GM19238 (cell line): Measurements from ENCODE around the gene MDGA2.

Experiments used
- DNase-seq: peaks from one replicate; pipeline ENCODE4 v3.0.0; 2011; ENCODE audit warnings: low spot score; ENCODE audit not compliant: insufficient read length

Gene MDGA2

DNA sequence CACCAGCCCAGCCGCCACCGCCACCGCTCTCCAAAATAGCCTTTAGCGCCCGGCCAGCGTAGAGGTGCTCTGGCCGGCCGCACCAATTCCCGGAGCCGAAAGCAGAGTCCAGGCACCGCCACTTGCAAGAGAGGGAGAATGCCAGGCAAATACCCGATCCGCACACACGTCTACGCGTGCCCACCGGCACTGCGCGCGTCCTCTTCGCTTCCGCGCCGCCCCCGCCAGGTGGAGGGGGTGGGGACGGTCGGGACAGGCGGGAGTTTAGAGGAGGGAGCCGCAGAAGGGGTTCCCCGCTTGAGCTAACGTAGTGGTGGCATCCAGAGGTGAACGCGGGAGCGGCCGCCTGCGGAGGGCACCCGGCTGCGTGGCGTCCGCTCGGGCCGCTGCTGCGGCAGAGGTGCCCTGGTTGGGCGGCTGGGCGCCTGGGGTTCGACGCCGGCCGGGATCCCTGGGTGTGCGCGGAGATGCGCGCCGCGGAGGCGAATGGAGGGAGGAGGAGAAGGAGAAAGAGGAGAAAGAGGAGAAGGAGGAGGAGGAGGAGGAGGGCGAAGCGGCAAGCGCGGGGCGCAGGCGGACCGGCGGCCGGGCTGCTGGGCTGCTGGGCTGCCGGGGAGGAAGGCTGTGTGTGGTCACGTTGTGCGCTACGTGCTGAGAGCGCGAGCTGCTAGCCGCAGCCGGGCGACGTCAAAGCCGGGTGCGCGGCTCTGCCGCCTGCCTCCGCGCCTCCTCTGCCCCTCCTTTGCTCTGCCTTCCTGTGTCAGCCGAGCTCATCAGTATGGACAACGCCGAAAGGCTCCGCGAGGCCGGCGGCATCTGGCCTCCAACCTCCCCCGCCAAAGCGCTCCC lies at the start of gene MDGA2:
TSS of gene MDGA2 (minus strand) at position 140 of the 849 bp plus-strand sequence.
- no peak for DNase-seq

DNA sequence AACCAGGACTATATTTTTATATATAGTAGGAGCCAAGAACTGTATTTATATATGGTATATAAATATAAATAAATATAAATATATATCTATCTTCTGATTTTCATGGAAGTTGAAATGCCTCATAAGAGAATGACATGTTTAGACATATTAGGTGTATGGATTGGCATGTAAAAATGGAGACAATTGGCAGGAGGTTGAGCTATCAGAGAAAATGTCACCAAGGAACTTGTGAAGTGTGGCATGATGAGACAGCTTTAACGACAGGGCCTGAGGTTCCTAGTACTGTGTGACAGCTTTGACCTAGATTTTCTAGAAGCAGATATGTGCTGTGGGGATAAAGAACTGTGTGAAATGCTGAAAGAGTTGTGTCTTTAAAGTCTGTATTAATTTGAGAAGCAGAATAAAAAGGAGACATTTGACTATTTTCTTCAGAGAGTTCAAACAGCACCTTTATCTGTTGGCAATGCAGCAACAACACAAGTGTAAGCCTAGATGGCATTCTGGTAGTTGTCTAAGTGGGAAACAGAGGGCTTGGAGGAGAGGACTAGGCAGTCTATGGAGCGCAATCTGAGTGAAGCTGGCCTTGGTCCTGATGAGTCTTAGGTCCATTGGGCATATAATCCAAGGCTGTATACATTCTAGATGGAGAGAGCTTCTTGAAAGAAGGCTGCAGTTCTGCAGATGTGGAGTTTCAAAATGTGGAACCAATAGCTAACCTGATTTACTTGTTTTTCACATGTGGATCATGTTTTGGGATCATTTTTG lies 47.7 kb upstream of the MDGA2 start:
- DNase-seq: no peak

DNA sequence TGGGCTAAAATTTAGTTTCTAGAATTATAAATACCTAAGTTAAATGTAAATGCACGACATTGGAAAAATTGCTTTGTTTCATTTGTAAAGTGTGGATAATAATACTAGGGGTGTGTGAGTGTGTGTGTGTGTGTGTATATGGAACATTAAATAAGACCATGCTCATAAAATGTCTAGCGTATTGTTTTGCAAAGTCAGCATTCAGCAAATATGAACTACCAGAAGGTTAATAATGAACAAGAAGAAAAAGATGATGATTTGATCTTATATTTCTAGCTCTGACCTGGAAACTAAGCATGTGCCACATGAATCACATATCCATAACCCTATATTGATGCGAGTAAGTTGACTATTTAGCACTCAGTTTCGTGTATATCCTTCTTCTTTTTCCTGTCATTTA lies 44.9 kb upstream of the MDGA2 start:
- DNase-seq: no peak

DNA sequence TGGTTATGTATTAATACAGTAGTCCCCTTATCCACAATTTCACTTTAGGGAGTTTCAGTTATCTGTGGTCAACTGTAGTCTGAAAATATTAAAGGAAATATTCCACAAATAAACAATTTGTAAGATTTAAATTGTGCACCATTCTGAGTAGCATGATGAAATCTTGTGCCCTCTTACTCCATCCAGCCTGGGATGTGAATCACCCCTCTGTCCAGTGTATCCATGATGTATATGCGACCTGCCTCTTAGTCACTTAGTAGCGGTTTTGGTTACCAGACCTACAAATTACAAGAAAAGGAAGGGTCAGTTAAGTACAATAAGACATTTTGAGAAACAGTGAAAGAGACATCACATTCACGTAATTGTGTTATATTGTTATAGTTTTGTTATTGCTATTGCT lies 39.9 kb upstream of the MDGA2 start:
- no peak for DNase-seq

DNA sequence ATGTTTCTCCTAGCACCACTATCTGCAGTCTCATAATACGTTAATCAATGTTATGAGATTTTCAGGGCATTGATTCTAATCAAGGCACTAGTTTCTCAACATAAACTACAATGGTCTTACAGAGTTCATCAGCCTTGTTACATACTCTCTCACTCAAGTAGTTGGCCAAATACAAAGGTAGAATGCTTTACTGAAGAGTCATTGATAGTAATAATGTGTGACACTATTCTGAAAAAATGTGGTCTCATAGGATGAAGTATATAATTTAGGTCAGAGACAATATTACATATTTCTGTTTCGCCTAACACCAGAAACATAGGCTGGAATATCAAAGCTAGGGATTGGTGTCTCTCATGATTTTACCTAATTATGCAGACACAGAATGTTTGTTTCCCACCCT lies 35.2 kb upstream of the MDGA2 start:
- DNase-seq: no peak

DNA sequence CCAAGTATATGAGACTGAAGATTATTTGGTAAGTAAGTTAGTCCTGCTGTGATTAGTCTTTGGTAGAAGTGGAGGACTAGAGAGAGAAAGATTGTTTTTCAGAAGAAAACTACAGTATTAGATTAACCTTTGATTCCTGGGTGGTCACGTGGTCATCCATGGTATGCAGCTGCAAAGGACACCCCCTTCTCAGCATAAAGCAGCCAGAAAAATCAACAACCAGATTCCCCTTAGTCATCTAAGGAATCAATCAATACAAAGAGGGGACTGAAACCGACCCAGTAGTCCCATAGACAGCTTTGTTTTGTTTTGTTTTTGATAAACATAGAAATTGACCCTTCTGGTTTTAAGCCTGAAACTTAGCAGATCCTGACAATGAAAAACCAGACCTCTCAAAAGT lies 30.3 kb upstream of the MDGA2 start:
- no peak for DNase-seq

DNA sequence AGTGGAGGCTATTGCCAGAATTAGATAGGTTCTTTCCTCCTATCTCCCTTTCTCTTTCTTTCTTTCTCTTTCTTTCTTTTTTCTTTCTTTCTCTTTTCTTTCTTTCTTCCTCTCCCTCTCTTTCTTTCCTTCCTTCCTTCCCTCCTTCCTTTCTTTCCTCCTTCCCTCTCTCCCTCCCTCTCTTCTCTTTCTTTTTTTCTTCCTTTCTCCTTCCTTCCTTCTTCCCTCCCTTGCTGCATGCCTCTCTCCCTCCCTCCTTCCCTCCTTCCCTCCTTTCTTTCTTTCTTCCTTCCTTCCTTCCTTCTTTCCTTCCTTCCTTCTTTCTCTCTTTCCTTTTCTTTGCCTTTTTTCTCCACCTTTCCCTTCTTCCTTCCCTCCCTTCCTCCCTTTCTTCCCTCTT lies 16.4 kb upstream of the MDGA2 start:
- no peak for DNase-seq

DNA sequence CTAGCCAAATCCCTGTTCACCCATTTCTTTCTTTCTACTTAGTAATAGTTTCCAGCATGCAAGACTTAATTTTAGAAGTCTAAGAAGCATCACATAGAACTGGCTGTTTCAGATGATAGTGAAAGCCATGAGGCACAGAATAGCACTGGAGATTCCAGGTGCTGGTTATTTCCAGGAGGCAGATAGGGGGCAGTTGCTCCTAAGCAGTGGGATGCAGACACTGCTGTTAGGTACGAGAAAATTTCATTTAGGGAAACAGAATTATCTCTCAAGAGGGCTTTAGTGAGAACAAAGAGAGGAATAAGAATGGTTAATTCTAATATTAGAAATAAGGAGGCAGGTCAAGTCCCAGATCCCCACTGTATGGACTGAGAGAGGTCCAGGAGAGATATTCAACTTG lies 3.6 kb upstream of the MDGA2 start:
- no peak for DNase-seq

DNA sequence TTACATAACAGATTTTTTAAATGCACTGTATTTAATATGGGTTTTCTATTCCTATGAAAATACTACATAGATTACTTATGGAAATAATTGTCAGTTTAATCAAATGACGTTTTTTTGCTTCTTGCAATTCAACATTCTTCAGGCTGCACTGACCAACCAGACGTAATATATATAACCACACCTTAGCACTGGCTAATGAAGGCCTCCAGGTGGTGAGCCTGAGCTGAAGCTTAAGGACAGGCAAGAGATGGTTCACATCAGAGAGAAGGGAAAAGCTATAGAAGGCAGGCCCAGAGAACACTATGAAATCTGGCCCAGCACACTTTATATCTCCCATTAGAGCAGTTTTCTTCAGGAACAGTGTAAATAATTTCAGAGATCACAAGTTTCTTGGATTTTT lies 2.8 kb upstream of the MDGA2 start:
- DNase-seq: no peak

DNA sequence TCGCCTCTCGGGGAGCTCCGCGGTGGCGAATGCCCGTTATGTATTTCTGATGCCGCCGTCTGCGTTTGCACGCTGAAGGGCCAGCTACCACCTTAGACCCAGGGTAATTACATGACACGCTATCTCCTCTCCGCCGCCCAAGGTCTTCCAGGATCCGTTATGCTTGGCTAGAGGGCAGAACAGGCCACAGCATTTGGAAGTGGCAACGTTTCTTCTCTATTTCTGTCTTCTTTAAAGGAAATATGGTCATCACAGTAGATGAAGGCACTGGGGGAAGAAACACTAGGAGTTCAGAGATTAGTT lies 861 bp upstream of the MDGA2 start:
- DNase-seq: no peak

DNA sequence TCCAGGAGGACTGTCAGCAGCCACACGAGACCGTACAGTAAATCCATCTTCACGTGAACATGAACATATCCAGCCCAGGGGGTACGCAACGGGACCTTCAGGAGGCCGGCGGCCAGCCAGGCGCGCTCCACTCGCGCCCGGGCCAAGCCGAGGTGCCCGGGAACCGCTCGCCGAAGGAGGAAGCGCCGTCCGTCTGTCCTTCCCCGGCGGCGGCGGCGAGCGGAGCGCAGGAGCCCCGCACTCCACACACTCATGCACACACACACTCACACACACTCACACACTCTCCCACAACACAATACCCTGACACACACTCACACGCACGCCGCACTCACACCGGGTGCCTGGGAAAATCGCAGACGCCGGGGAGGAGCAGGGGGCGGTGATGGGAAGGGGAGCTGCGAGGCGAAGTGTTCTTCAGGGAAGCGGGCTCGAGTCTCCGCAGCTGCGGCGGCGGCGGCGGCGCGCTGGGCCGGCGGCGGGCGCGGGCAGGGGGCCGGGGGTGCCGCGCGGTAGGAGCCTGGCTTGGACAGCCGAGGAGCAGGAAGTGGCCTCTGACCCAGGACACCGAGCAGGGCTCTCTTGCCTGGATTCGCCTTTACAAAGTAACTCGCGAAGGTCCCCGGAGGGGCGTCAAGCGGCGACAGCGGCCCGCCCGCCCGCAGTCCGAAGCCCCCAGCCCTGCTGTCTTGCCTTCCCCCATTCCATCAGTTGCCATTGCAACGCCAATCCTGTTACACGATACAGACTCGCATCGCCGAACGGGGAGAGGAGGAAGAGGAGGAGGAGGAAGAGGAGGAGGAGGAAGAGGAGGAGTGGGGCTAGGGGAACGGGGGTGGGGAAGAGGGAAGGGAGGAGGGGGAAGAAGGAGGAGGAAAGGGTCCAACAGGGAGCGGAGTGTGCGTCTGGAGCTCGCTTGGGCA lies 601 bp downstream of the MDGA2 start:
- DNase-seq: no peak

DNA sequence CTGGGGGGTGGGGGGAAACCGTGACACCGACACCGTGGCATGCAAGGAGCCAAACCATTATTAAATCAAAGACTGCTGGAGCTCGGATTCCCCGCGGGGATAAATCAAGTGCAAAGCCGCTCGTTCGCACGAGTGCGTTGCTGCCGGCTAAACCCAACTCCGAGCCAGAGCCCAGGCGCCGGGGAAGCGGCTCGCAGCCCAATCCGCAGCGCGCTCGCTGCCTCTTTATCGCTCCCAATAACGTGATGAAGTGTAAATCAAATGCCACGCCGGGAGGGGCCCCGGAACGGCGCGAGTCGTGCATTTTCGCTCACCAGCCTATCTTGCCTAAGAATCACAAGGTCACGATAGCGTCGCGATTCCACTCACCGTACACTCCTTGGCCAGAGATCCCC lies 1.3 kb downstream of the MDGA2 start:
- DNase-seq: no peak

DNA sequence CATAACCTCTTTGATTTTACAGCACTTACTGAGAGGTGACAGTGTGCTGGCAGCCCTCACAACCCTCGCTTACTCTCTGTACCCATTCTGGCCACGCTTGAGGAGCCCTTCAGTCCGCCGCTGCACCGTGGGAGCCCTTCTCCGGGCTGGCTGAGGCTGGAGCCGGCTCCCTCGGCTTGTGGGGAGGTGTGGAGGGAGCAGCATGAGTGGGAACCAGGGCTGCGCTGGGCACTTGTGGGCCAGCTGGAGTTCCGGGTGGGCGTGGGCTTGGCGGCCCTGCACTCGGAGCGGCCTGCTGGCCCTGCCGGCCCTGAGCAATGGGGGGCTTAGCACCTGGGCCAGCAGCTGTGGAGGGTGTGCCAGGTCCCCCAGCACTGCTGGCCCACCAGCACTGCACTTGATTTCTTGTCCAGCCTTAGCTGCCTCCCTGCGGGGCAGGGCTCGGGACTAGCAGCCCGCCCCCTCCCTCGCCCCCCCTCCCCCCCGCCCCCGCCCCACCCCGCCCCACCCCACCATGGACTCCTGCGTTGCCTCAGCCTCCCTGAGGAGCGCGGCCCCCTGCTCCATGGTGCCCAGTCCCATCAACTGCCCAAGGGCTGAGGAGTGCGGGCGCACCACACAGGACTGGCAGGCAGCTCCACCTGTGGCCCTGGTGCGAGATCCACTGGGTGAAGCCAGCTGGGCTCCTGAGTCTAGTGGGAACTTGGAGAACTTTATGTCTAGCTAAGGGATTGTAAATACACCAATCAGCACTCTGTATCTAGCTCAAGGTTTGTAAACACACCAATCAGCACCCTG lies 9.9 kb downstream of the MDGA2 start:
- no peak for DNase-seq

DNA sequence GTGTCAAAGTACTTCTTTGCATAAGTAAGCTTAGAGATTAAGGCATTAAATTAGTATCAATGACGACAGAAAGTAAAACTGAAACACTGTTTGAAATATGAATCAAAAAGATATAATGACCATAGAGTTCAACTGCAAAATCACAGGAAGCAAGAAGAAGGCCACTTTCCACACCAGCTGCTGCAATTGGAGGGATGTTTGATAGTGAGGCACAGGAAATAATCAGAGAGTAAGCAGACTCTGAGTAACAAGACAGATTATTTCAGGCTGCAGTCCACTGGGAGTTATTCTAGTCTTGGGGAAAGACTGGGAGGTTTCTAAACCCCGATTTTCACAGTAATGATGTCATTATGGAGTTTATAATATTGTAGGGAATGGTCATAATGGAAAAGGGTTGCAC lies 12.9 kb downstream of the MDGA2 start:
- no peak for DNase-seq

DNA sequence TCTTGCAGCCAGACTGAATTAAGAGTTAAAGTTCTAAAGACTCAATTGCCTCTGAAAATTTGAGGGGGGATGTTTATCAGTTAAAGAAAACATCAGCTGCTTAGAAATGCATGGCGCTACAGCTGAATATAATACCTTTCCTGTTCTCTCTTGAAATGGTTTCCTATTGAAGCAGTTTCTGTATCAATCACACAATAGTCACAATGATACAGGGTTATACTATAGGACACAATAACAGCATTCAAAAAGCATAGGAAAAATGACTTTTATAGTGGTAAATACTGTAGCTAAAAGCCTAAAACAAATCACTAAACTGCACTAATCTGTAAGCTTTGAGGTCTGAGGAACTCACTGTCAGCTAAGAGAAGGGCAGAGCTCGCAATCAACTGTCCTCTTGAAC lies 15.2 kb downstream of the MDGA2 start:
- no peak for DNase-seq

DNA sequence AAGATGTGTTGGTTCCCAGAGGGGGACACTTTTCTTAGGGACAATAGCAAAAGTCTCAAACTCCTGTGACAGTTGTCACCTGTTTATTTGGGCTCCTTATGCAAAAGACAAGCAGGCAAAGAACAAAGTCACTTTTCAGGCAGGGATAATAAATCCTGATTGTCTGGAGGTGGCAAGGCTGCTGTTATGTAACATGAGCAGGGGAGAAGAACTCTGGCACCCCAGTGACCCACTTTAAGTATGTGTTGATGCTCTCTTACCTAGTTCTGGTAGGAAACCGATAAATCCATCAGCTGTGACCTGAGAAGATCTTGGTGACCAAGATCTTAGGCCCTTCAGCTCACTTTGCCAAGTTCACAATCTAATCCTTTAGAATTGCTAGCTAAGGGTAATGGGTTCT lies 17.4 kb downstream of the MDGA2 start:
- no peak for DNase-seq

DNA sequence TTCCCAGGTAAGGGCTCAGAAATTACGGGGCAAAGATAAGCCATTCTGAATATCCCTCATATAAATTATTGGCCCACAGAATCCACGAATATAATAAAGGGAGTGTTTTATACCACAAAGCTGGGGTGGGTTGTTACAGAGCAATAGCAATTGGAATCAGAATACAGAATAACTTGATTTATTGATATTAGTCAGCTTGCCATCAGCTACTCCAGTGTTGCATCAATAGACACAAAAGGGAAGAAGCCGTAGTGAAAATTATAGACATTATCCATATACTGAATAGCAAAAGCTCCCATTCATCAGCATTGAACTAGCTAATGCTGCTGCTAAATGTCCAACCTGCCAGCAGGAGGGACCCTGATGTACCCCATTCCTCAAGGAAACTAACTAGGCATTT lies 18.3 kb downstream of the MDGA2 start:
- DNase-seq: no peak

DNA sequence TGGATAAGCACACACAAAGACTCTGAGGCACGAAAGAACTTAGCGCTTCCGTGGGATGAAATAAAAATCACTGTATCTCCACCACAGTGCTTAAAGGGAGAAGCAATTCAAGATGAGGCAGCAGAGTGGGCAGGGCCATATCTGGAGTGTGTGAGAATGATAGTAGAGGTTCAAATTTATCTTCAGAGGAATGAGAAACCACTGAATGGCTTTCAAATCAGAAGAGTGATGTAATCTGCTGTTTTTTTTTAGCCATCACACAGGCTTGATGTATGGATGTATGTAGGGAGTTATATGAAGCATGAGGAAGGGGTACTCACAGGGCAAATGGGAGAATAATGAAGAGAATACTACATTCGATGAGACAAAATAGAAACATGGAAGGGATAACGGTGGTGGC lies 24.1 kb downstream of the MDGA2 start:
- DNase-seq: no peak

DNA sequence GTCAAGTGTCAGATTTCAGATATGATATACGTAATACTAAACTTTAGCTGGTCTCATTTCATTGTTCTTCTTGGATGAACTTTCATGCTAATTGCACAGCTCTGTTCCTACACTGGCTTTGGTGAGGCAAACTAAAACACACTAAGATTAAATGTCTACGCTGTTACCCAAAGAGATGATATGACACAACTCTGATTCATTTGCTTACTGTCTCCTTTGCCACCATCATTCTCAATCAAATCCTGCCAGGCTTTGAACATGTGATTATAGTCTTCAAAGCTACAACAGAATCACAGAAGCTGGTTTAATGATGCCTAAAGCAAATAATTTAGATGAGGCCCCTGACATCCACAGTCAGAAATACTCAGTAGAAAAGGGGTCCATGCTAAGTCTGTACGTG lies 37.7 kb downstream of the MDGA2 start:
- no peak for DNase-seq

DNA sequence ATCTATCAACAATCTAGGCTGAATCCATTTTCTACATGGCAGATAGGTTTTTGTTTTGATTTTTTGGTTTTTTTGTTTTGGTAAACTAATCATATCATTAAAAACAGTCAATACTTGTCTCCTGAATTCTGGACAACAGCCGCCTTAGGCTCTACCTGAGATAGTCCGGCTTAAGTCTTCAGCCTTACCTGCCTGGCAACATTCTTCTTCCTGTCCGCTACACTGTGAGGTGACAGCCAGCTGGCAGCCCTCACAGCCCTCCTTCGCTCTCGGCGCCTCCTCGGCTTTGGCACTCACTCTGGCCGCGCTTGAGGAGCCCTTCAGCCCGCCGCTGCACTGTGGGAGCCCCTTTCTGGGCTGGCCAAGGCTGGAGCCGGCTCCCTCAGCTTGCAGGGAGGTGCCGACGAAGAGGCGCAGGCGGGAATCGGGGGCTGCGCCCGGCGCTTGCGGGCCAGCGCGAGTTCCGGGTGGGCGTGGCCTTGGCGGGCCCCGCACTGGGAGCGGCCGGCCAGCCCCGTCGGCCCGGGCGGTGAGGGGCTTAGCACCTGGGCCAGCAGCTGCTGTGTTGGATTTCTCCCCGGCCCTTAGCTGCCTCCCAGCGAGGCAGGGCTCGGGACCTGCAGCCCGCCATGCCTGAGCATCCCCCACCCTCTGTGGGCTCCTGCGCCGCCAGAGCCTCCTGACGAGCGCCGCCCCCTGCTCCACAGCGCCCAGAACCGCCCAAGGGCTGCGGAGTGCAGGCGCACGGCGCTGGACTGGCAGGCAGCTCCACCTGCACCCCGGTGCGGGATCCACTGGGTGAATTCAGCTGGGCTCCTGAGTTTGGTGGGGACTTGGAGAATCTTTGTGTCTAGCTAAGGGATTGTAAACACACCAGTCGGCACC lies 49.0 kb downstream of the MDGA2 start:
- no peak for DNase-seq
